DND-41 (cell line): ENCODE data around the gene STK24.

Source experiments
- ATAC-seq: fragments of 200-7000 bp; cut with Tn5 transposase; 3 replicates; pipeline ENCODE4 v1.9.1; 2021; ENCODE audit warnings: low read depth; ENCODE audit not compliant: insufficient read depth
- DNase-seq: peaks from one replicate; pipeline ENCODE4 v3.0.0-alpha.2; 2020
- H2AFZ ChIP-seq: 2 replicates; pipeline ENCODE4 v1.6.0; 2012; ENCODE audit warnings: low read depth, low read length
- H3K27ac ChIP-seq: 2 replicates; pipeline ENCODE4 v1.5.1; 2012; ENCODE audit warnings: low read length, inconsistent platforms
- H3K27me3 ChIP-seq: fragments of 200-600 bp; sonication (generic); 2 replicates; pipeline ENCODE4 v1.6.0; 2012; ENCODE audit warnings: low read length, mild to moderate bottlenecking, inconsistent platforms; ENCODE audit not compliant: insufficient read depth, poor library complexity
- H3K36me3 ChIP-seq: 2 replicates; pipeline ENCODE4 v1.5.1; 2012; ENCODE audit warnings: low read length, inconsistent platforms; ENCODE audit not compliant: insufficient read depth
- H3K4me1 ChIP-seq: 2 replicates; pipeline ENCODE4 v1.5.1; 2012; ENCODE audit warnings: mild to moderate bottlenecking, low read length; ENCODE audit not compliant: insufficient read depth
- H3K4me2 ChIP-seq: 2 replicates; pipeline ENCODE4 v1.6.0; 2012; ENCODE audit warnings: mild to moderate bottlenecking, moderate library complexity, low read length, inconsistent platforms; ENCODE audit not compliant: insufficient read depth
- H3K4me3 ChIP-seq, 2 experiments: fragments of 200-600 bp in 1 of 2; shearing (Covaris generic) in 1 of 2; 2 replicates each; pipeline ENCODE4 v1.5.1; 2012 to 2016; ENCODE audit warnings: inconsistent platforms in 2 of 2, low read length in 2 of 2, mild to moderate bottlenecking in 2 of 2, low read depth in 1 of 2, moderate library complexity in 1 of 2
- H3K79me2 ChIP-seq: 2 replicates; pipeline ENCODE4 v1.6.0; 2012; ENCODE audit warnings: low read length, inconsistent platforms; ENCODE audit not compliant: insufficient read depth
- H3K9ac ChIP-seq: 2 replicates; pipeline ENCODE4 v1.6.0; 2012; ENCODE audit warnings: low read depth, mild to moderate bottlenecking, inconsistent platforms, low read length, moderate library complexity
- H3K9me3 ChIP-seq: 2 replicates; pipeline ENCODE4 v1.5.1; 2012; ENCODE audit warnings: low read length, moderate library complexity, mild to moderate bottlenecking, inconsistent platforms; ENCODE audit not compliant: insufficient read depth, severe bottlenecking
- H4K20me1 ChIP-seq: 2 replicates; pipeline ENCODE4 v1.6.0; 2012; ENCODE audit warnings: low read length; ENCODE audit not compliant: insufficient read depth
- CTCF ChIP-seq: IDR thresholded peaks from 2 replicates; pipeline ENCODE4 v1.5.1; 2012; ENCODE audit warnings: borderline replicate concordance, low read length, moderate library complexity, mild to moderate bottlenecking; ENCODE audit not compliant: poor library complexity, severe bottlenecking; ENCODE audit errors: extremely low read depth
- EZH2 ChIP-seq: IDR thresholded peaks from 3 replicates; pipeline ENCODE4 v1.6.1; 2012; ENCODE audit warnings: borderline replicate concordance, low read depth, mild to moderate bottlenecking, moderate library complexity, low read length, inconsistent platforms; ENCODE audit not compliant: severe bottlenecking

STK24 gene

DNA sequence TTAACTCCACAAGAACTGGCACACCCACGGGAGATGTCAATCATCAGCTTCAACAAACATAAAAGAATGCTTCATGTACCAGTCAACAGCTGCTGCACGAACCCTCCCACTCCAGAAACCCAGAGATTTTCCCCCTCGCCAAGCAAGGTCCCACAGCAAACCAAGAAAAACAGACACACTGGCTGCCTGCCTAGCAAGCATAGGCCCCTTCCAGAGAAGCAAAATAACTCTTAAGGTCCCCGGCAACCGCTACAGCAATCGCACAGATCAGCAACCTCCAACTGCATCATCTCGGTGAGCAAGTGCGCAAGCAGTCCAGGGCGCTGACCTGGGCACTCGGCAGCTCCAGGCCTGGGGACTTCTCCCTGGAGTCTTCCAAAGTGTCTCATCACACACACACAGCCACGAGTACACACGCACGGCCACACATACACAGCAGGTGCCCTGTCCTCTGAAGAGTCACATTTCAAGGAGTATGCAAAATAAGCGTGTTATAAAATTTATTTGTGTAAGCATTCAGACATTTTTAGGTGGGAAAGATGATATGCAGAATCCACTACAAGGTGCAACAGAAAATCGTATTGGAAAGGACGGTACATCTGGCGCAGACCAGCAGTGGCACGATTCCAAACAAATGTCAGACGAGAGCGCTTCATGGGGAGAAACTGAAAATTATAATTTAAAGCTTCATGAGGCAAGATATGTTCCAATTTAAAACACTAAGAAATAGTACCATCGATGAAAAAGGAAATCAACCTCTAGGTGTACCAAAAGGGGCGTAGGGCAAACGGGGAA, 125.0 kb downstream of the STK24 start:
- Histone ChIP-seq H3K79me2 (0 out of 2 replicates have a peak, but pooled peaks cover 6% of the 10 kb centered on the region), H3K27ac (no peak overlapping the region; the same call in 1 of the 2 replicates), H3K9me3 (no peaks in the 10 kb centered on the region), H3K27me3 (no peaks in the 10 kb centered on the region), H3K4me2 (no peak overlapping the region), H3K36me3 (peaks cover 77% of the 10 kb centered on the region), H3K4me1 (peaks cover 17% of the 10 kb centered on the region), H2AFZ (no peak overlapping the region), H3K9ac (no peak overlapping the region), H4K20me1 (peaks cover 24% of the 10 kb centered on the region), H3K4me3 (no peak overlapping the region)
- ATAC-seq, result no peak
- no peak for TF ChIP-seq CTCF
- no peak for TF ChIP-seq EZH2
- no peak for DNase-seq

GRCh38 chr13:98450539-98451111, 126.3 kb downstream of the STK24 start:
- Histone ChIP-seq H3K4me3 (no peak overlapping the region), H3K4me2 (peak overlapping the region; percentile 13), H4K20me1 (peaks cover 29% of the 10 kb centered on the region), H3K27ac (peak overlapping the region; percentile 75), H2AFZ (no peak overlapping the region), H3K36me3 (peaks cover 64% of the 10 kb centered on the region), H3K9ac (peak overlapping the region; percentile 26; the same call in 1 of the 2 replicates), H3K9me3 (no peaks in the 10 kb centered on the region), H3K27me3 (no peaks in the 10 kb centered on the region), H3K4me1 (peaks cover 21% of the 10 kb centered on the region), H3K79me2 (0 out of 2 replicates have a peak, but pooled peaks cover 6% of the 10 kb centered on the region)
- ATAC-seq, result peak; percentile 84
- DNase-seq, result peak; percentile 69
- no peak for TF ChIP-seq EZH2
- TF ChIP-seq CTCF, result no peak

- ATAC-seq (no peak), DNase-seq (no peak)
- peaks cover 62% of the 10 kb centered on the region for H3K36me3 ChIP-seq
- no peak overlapping the region for H3K4me3 ChIP-seq
- no peaks in the 10 kb centered on the region for H3K27me3 ChIP-seq
- no peak overlapping the region for H3K4me2 ChIP-seq
- H3K9ac ChIP-seq, result no peak overlapping the region
- no peak for TF ChIP-seq EZH2
- TF ChIP-seq CTCF, result no peak
- peak overlapping the region; percentile 75 for H3K27ac ChIP-seq
- no peaks in the 10 kb centered on the region for H3K9me3 ChIP-seq
- H3K4me1 ChIP-seq, result peaks cover 24% of the 10 kb centered on the region
- H3K79me2 ChIP-seq, result 0 out of 2 replicates have a peak, but pooled peaks cover 6% of the 10 kb centered on the region
- peaks cover 29% of the 10 kb centered on the region for H4K20me1 ChIP-seq
- no peak overlapping the region for H2AFZ ChIP-seq
Measured at GRCh38 chr13:98450026-98450425, 126.9 kb downstream of the STK24 start.
